K562 (cell line): Measurements from ENCODE around the gene RETREG2. TPM values are rescaled to one million over a fixed set of nuclear protein-coding genes. Genes with fewer than 3 reads are reported as not detected.

Experiments used
- CREB1 ChIP-seq, 2 experiments: sonication (generic) in 1 of 2; formaldehyde crosslinking in 1 of 2; IDR thresholded peaks; 2 replicates each; pipeline versions ENCODE4 v1.6.1 to v1.8.0; 2012 to 2022; ENCODE audit warnings: inconsistent platforms in 1 of 2, mild to moderate bottlenecking in 1 of 2, missing genetic modification reagents in 1 of 2, moderate library complexity in 1 of 2
- ELF1 ChIP-seq: fragments of 200-800 bp; sonication (Bioruptor generic); IDR thresholded peaks from 2 replicates; pipeline ENCODE4 v1.6.1; 2016; ENCODE audit warnings: missing genetic modification characterization, missing compliant biosample characterization
- EP400 ChIP-seq: fragments of 450-650 bp; IDR thresholded peaks from 2 replicates; pipeline ENCODE4 v1.6.1; 2017; ENCODE audit warnings: antibody characterized with exemption, mild to moderate bottlenecking, moderate library complexity
- GABPB1 ChIP-seq: sonication (generic); formaldehyde crosslinking; IDR thresholded peaks from 2 replicates; pipeline ENCODE4 v1.8.0; 2022; ENCODE audit warnings: mild to moderate bottlenecking, missing genetic modification reagents
- KDM1A ChIP-seq, 2 experiments: fragments of 450-650 bp; IDR thresholded peaks; 2 replicates each; pipeline ENCODE4 v1.6.1; 2016; ENCODE audit warnings: mild to moderate bottlenecking in 2 of 2
- MTA3 ChIP-seq: fragments of 450-650 bp; formaldehyde crosslinking; IDR thresholded peaks from 2 replicates; pipeline ENCODE4 v1.6.1; 2017; ENCODE audit warnings: mild to moderate bottlenecking, borderline replicate concordance
- NR2C2 ChIP-seq, 2 experiments: fragments of 200-800 bp in 1 of 2; sonication (Bioruptor generic) in 1 of 2; sonication (generic) in 1 of 2; formaldehyde crosslinking in 1 of 2; IDR thresholded peaks; 2 replicates each; pipeline versions ENCODE4 v1.6.1 to v1.8.0; 2016 to 2022; ENCODE audit warnings: mild to moderate bottlenecking in 1 of 2, missing compliant biosample characterization in 1 of 2, missing genetic modification characterization in 1 of 2, missing genetic modification reagents in 1 of 2
- POLR2AphosphoS2 ChIP-seq: IDR thresholded peaks from 2 replicates; pipeline ENCODE4 v1.6.1; 2012; ENCODE audit warnings: low read length, improper control_type of control experiment
- RCOR1 ChIP-seq, 2 experiments: IDR thresholded peaks; 2 replicates each; pipeline ENCODE4 v1.6.1; 2012; ENCODE audit warnings: low read depth in 2 of 2, low read length in 2 of 2, borderline replicate concordance in 1 of 2, improper control_type of control experiment in 1 of 2
- SAP30 ChIP-seq: fragments of 200-600 bp; sonication (generic); IDR thresholded peaks from 2 replicates; pipeline ENCODE4 v1.6.1; 2012; ENCODE audit warnings: borderline replicate concordance, low read depth, mild to moderate bottlenecking, moderate library complexity, low read length, control low read depth, inconsistent platforms; ENCODE audit not compliant: insufficient read depth, poor library complexity, severe bottlenecking
- TEAD2 ChIP-seq: fragments of 450-650 bp; IDR thresholded peaks from 2 replicates; pipeline ENCODE4 v1.6.1; 2016; ENCODE audit warnings: missing genetic modification characterization, control low read depth, missing compliant biosample characterization
- polyA plus RNA-seq, 8 experiments: library from polyadenylated mRNA; depleted of rRNA in 4 of 8; stranded (reverse) in 5 of 8; unstranded in 3 of 8; fragments of >200 nt; fragmentation: Nextera tagmentation in 2 of 8; fragmentation: Illumina TruSeq in 1 of 8; extraction: Ambion mirVana in 2 of 8; extraction: Trizol in 1 of 8; gene quantifications; 2 replicates each; pipeline versions ENCODE4 v1.2.1 to v1.2.3, GENCODE V29; 2011 to 2014; ENCODE audit warnings: inconsistent platforms in 1 of 8, missing spikeins in 1 of 8
- total RNA-seq, 7 experiments: library from RNA; depleted of rRNA in 6 of 7; stranded (reverse); fragments of >200 nt in 6 of 7; fragmentation: Illumina TruSeq in 2 of 7; extraction: Trizol in 2 of 7; gene quantifications; 2 replicates each; pipeline versions ENCODE4 v1.2.1 to v1.2.3, GENCODE V29; 2011 to 2021; ENCODE audit warnings: low replicate concordance in 1 of 7
- TF ChIP-seq, protein P1 (sequence below), 2 experiments: fragments of 200-800 bp in 1 of 2; sonication (Bioruptor generic) in 1 of 2; sonication (generic) in 1 of 2; formaldehyde crosslinking in 1 of 2; IDR thresholded peaks in 1 of 2; conservative IDR thresholded peaks in 1 of 2; 2 replicates each; pipeline versions ENCODE4 v1.5.0 to v1.6.1; 2016 to 2020; ENCODE audit warnings: missing compliant biosample characterization in 1 of 2, missing genetic modification characterization in 1 of 2, missing genetic modification reagents in 1 of 2
- TF ChIP-seq, protein P2 (sequence below): sonication (generic); formaldehyde crosslinking; IDR thresholded peaks from 2 replicates; pipeline ENCODE4 v1.8.1; 2023; ENCODE audit warnings: mild to moderate bottlenecking, missing genetic modification reagents
- TF ChIP-seq, protein P3 (sequence below), 3 experiments: fragments of 200-800 bp in 1 of 3; fragments of 250-450 bp in 1 of 3; fragments of 450-650 bp in 1 of 3; sonication (Bioruptor Pico) in 1 of 3; sonication (Bioruptor generic) in 1 of 3; formaldehyde crosslinking in 1 of 3; IDR thresholded peaks; 2 replicates each; pipeline versions ENCODE4 v1.6.1 to v1.8.0; 2016 to 2022; ENCODE audit warnings: mild to moderate bottlenecking in 2 of 3, missing genetic modification characterization in 2 of 3, missing compliant biosample characterization in 1 of 3, moderate library complexity in 1 of 3
- TF ChIP-seq, protein P4 (sequence below), 2 experiments: IDR thresholded peaks; 2 replicates each; pipeline ENCODE4 v1.6.1; 2012; ENCODE audit warnings: improper control_type of control experiment in 2 of 2, low read depth in 2 of 2, low read length in 2 of 2, borderline replicate concordance in 1 of 2

The RETREG2 gene
- total and polyA plus RNA-seq, 9 of the 15 experiments (the other 6 are each of a cell fraction or from before 2014, with no cell fraction given) = 4.9 to 40.1 (median 19.2) TPM

DNA sequence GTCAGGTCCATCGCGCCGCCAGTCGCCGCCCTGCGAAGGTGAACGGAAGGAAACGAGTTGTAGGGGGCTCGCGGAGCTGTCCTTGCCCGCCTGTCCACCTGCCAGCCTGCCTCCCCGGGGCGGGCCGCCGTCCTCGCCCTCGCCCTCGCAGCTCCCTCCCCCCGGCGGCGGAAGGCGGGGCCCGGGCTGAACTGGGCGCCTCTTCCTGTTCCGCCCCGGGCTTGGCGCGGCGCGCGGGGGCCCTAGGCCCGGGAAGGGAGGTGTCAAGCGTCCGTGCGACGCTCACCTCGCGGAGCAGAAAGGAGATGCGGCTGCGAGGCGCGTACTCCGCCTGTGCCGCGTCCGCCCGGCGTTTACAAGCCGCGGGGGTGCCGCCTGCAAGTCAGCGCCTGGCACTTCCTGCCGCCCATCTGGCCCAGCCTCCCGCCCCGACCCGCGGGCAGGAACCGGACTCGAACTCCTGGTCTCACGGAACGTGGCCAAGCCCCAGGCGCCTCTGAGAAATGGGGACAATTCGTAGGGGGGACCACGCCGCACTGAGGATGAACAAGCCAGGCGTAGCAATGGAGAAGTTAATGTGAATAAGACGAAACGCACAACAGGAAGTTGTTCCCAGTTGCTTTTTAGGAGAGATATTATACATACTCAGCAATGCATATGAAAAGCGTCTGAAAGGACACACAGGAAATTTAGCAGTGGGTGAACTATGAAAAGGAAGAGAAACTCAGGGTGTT is 1.1 kb upstream of the RETREG2 start, which contains the start of gene CNPPD1 (continued):
- TF ChIP-seq, protein P1, sequence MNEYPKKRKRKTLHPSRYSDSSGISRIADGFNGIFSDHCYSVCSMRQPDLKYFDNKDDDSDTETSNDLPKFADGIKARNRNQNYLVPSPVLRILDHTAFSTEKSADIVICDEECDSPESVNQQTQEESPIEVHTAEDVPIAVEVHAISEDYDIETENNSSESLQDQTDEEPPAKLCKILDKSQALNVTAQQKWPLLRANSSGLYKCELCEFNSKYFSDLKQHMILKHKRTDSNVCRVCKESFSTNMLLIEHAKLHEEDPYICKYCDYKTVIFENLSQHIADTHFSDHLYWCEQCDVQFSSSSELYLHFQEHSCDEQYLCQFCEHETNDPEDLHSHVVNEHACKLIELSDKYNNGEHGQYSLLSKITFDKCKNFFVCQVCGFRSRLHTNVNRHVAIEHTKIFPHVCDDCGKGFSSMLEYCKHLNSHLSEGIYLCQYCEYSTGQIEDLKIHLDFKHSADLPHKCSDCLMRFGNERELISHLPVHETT (CRISPR knock-in tag; conservative IDR thresholded peaks at IDR 0.05 in 1 of 2, IDR thresholded peaks at IDR 0.05 in 1 of 2) = peak in 1 of 2 experiments; percentile 86; a peak in 2 of 4 replicates
- TF ChIP-seq POLR2AphosphoS2 = no peak
- no peak for TF ChIP-seq SAP30
- TF ChIP-seq, protein P2, sequence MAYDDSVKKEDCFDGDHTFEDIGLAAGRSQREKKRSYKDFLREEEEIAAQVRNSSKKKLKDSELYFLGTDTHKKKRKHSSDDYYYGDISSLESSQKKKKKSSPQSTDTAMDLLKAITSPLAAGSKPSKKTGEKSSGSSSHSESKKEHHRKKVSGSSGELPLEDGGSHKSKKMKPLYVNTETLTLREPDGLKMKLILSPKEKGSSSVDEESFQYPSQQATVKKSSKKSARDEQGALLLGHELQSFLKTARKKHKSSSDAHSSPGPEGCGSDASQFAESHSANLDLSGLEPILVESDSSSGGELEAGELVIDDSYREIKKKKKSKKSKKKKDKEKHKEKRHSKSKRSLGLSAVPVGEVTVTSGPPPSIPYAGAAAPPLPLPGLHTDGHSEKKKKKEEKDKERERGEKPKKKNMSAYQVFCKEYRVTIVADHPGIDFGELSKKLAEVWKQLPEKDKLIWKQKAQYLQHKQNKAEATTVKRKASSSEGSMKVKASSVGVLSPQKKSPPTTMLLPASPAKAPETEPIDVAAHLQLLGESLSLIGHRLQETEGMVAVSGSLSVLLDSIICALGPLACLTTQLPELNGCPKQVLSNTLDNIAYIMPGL (CRISPR knock-in tag) = no peak
- peak; percentile 32; the same call in 1 of the 2 replicates for TF ChIP-seq CREB1 (IDR thresholded peaks at IDR 0.05)
- no peak for TF ChIP-seq CREB1 (CRISPR knock-in tag; IDR thresholded peaks at IDR 0.05)
- TF ChIP-seq RCOR1 (IDR thresholded peaks at IDR 0.05; ENCODE audit: borderline replicate concordance in 1 of 2, low read depth in 2 of 2, low read length in 2 of 2) = no peak
- TF ChIP-seq ELF1 = peak; percentile 86
- TF ChIP-seq, protein P3, sequence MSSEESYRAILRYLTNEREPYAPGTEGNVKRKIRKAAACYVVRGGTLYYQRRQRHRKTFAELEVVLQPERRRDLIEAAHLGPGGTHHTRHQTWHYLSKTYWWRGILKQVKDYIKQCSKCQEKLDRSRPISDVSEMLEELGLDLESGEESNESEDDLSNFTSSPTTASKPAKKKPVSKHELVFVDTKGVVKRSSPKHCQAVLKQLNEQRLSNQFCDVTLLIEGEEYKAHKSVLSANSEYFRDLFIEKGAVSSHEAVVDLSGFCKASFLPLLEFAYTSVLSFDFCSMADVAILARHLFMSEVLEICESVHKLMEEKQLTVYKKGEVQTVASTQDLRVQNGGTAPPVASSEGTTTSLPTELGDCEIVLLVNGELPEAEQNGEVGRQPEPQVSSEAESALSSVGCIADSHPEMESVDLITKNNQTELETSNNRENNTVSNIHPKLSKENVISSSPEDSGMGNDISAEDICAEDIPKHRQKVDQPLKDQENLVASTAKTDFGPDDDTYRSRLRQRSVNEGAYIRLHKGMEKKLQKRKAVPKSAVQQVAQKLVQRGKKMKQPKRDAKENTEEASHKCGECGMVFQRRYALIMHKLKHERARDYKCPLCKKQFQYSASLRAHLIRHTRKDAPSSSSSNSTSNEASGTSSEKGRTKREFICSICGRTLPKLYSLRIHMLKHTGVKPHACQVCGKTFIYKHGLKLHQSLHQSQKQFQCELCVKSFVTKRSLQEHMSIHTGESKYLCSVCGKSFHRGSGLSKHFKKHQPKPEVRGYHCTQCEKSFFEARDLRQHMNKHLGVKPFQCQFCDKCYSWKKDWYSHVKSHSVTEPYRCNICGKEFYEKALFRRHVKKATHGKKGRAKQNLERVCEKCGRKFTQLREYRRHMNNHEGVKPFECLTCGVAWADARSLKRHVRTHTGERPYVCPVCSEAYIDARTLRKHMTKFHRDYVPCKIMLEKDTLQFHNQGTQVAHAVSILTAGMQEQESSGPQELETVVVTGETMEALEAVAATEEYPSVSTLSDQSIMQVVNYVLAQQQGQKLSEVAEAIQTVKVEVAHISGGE (CRISPR knock-in tag; IDR thresholded peaks at IDR 0.05) = peak in 1 of 3 experiments; percentile 69; a peak in 1 of 6 replicates
- TF ChIP-seq GABPB1 (CRISPR knock-in tag) = peak; percentile 58; the same call in 1 of the 2 replicates
- peak; percentile 25; the same call in 1 of the 2 replicates for TF ChIP-seq EP400
- no peak for TF ChIP-seq NR2C2 (CRISPR knock-in tag; IDR thresholded peaks at IDR 0.05)
- TF ChIP-seq NR2C2 (tag; IDR thresholded peaks at IDR 0.05) = peak; percentile 25; the same call in 1 of the 2 replicates
- TF ChIP-seq, protein P4, sequence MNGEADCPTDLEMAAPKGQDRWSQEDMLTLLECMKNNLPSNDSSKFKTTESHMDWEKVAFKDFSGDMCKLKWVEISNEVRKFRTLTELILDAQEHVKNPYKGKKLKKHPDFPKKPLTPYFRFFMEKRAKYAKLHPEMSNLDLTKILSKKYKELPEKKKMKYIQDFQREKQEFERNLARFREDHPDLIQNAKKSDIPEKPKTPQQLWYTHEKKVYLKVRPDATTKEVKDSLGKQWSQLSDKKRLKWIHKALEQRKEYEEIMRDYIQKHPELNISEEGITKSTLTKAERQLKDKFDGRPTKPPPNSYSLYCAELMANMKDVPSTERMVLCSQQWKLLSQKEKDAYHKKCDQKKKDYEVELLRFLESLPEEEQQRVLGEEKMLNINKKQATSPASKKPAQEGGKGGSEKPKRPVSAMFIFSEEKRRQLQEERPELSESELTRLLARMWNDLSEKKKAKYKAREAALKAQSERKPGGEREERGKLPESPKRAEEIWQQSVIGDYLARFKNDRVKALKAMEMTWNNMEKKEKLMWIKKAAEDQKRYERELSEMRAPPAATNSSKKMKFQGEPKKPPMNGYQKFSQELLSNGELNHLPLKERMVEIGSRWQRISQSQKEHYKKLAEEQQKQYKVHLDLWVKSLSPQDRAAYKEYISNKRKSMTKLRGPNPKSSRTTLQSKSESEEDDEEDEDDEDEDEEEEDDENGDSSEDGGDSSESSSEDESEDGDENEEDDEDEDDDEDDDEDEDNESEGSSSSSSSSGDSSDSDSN (IDR thresholded peaks at IDR 0.05; ENCODE audit: borderline replicate concordance in 1 of 2, low read depth in 2 of 2, low read length in 2 of 2) = peak; percentile 65 to 77; a peak in 2 of 4 replicates
- no peak for TF ChIP-seq KDM1A (IDR thresholded peaks at IDR 0.05)
- no peak for TF ChIP-seq TEAD2 (tag)
- peak; percentile 52; the same call in 1 of the 2 replicates for TF ChIP-seq MTA3
